ENCODE results near the gene FNDC3B.

FNDC3B gene

DNA sequence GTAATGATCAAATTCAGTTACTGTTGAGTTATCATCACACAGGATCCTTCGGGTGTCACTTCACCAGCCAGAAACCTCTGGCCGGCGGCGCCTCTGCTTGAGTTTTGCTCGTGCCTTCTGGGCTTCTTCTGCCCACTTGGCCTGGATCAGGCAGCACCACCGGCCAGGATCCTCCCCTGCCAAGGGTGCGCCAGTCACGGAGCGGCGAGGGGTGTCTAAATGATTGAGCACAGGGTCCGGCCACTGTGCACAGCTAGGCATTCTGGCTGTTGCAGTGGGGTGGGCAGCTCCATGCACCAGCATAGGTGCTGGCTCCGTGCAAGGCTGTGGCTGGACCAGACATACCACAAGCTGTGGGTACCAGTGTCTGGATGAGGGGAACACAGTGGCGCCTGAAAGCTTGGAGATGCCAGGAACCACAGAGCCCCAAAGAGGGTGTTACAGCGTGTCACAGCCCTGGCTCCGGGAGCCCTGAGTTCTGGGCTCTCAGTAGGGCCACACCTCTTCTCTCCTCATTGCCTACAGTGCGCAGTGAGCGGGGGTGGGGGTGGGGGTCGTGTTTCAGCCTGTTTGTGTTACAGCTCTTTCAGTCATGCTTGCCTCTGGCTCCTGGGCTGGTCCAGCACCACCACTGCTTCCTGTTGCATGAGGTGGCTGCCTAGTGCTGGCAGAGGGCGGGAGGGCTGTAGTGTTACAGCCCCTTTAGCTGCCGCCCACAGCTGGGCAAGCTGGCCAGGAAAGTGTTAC is 169.4 kb downstream of the FNDC3B start:
- no peak for DNase-seq (ENCODE audit: extremely low read depth in 1 of 2, low read depth in 1 of 2)

DNA sequence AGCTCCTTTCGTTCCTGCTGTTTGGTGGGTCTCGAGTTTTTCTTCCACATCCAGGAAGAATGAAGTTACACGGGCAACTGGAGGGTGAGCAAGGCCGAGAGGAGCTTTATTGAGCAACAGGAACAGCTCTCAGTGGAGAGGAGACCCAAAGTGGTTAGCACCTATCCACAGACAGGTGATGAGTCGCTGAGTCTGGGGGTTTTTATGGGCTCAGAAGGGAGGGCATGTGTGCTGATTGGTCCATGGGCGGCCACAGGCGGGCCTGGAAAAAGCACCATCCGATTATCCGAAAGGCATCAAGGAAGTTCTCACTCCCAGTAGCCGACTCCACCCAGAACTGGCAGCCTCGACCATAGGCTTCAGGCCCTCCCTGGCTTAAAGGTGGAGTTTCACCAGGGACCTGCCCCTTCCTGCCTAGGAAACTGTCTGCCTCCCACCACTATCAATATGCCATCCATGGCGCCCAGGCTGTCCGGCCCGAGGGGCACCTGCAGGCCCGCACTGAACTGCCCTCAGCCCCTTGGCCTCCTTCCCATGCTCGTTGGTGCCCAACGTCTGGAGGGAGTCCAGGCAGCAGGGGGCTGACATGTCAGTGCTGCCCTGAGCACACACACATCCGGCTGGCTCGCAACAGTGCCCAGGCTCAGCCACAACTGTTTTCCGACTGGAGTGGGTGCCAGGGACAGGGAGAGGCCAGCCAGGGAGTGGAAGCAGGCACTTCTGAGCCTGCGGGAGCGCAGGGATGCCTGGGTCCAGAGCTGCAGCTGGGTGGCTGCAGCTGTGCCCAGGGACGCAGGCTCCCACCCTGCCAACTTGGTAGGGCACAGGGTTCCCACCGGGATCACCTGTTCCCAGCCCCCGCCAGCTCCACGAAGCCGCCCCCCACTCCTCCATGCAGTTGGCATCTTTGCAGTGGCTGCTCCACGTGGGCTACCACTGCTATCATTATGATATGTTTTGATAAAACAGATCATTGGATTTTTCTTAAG is 170.2 kb downstream of the FNDC3B start:
- no peak for DNase-seq (ENCODE audit: extremely low read depth in 1 of 2, low read depth in 1 of 2)

DNA sequence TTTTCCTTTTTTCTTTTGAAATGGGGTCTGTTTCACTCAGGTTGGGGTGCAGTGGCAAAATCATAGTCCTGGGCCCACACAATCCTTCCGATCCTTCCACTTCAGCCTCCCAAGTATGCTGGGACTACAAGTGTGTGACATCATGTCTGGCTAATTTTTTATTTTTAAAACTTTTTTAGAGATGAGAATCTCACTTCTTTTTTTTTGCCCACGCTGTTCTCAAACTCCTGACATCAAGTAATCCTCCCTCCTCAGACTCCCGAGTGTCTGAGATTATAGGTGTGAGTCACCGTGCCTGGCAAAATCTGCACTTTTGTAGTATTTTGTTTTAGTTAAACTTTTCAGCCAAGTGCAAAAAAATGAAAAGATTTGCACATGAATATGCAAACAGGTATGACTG is 171.0 kb downstream of the FNDC3B start:
- DNase-seq (ENCODE audit: extremely low read depth in 1 of 2, low read depth in 1 of 2): no peak

DNA sequence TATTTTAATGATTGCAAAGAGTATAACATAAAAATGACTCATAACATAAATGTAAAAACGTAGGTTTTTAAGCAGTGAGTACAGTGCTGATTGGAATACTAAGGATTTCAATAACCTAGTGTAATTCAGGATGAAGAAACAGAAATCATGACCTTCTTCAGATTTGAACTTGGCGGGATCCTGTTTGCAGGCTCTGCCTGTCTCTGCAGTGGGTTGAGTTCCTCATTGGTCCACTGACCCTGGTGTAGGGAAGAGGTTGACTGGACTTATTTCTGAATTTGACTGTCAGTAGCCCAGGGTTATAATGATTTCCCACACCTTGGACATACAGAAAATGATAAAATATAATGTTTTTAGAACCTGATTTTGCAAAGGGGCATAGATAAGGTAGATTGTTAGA is 171.7 kb downstream of the FNDC3B start:
- no peak for DNase-seq (ENCODE audit: extremely low read depth in 1 of 2, low read depth in 1 of 2)

DNA sequence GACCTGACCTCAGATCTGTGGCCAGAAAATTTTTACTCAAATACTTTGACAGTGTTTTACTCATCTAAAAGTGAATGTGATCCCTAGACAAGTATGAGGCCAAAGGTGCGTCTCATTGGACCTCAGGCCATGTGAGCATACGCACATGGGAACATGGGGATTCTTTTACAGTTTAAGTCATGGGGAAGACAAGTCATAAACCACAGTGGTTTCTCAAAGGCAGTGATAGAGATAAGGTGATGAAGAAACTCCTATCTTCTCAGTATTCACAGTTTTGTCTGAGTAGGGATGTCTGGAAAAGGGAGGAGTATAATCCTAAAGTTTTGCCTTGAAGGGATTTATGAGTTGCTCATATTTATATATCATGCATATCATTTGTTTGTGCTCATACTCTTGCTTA is 173.8 kb downstream of the FNDC3B start:
- no peak for DNase-seq (ENCODE audit: extremely low read depth in 1 of 2, low read depth in 1 of 2)

DNA sequence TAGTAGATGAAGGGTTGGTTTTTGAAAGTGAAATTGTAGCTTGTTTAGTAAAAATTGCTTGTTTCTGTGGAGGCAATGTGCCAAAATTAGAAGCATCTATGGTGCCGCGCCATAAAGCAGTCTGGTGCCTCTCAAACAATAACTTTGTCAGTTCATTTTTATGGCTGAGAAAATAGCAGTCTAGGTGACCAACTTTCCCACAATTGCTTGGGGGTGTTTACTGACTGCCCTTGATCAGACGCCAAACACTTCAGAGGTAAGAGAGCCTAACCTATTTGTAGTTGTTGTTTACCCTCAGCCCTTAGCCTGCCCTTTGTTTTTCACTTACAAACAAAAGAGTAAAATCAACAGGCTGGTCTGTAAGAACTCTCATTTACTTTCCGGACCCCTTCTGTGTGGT is 174.5 kb downstream of the FNDC3B start:
- no peak for DNase-seq (ENCODE audit: extremely low read depth in 1 of 2, low read depth in 1 of 2)

DNA sequence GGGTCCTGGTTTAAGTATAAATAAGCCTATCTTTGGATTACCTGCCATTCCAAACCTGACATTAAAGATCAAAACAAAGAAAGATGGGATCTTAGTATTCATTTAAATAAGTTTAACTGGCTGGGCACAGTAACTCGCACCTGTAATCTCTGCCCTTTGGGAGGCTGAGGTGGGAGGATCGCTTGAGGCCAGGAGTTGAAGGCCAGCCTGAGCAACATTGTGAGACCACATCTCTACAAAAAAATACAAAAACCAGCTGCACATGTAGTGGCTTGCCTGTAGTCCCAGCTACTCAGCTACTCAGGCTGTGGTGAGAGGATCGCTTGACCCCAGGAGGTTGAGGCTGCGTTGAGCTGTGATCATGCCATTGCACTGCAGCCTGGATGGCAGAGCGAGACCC is 176.9 kb downstream of the FNDC3B start:
- no peak for DNase-seq (ENCODE audit: extremely low read depth in 1 of 2, low read depth in 1 of 2)

DNA sequence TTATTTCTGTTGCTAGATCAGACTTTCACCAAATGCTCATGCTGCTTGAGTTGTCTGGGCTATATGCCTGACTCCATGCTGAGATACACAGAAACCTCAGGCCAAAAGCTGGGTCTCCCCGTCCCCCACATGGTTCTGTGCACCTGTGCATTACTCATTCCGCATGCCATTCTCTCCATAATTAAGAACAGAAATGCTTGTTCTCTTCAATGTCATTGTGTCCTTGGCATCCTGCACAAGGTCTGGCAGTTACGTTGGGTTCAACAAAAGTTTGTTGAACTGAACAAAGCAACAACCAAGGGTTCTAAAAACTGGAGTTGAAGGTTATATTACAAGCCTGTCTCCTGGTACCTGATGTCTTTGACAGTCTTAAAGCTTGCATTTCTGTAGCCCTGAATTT is 177.5 kb downstream of the FNDC3B start:
- DNase-seq (ENCODE audit: extremely low read depth in 1 of 2, low read depth in 1 of 2): no peak

DNA sequence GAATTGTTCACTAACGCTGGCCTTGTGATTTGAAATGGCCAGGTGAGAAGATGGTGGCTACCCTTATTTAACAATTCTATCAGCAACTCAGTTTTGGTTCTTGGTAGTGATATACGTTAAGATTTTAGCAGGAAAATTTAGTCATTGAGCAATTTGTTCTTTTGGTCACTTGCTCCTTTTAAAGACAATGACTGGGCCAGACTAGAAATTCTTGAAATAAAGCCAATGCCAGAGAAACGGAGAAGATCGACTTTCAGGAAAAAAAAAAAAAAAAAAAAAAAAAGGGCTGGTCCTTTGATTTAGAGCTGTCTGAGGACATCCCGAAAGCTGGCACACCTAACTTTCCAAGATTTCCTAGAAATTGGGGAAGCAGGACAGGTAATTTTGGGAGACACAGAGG is 178.5 kb downstream of the FNDC3B start:
- no peak for DNase-seq (ENCODE audit: extremely low read depth in 1 of 2, low read depth in 1 of 2)

DNA sequence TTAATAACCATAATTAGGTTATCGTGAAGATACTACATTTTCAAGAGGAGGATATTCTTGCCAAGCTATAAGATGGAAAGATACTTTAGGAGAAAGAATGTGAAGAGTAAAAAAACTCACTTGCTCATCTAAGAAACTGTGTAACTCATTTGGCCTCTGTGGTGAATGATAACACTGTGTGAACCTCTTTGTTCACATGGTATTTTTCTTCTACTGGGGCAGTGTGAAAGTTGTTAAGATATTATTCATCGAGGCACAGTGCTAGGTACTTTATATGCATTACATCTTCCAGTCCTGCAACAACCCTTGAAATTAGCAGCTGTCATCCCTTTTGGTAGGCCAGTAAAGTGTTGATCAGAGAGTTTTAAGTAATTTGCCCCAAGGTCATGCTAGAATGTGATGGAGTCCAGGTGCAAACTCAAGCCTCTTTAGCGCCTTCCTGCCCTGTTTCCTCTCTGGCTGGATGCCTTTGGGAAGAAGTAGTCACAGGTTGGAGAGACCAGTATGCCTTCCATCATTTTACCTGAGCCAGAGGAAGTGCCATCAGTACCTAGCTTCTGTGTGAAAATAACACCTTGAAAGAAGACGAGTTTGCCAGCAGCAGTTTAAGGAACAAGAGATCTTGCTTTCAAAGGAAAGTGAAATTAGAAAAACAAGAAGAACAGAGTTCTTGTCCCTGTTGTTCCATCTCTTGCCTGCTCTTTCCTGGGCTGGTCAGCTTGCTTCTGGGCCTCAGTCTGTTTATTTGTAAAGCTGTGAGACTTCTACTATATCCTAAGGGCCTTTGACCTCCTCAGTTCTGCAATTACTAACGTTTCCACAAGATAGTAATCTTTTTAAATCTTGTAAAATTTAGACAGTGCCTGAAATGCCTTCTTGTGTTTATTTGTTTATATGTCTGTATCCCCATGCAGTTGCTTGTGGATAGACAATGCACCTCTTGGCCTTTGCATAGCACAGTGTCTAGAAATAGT is 179.3 kb downstream of the FNDC3B start:
- no peak for DNase-seq (ENCODE audit: extremely low read depth in 1 of 2, low read depth in 1 of 2)

DNA sequence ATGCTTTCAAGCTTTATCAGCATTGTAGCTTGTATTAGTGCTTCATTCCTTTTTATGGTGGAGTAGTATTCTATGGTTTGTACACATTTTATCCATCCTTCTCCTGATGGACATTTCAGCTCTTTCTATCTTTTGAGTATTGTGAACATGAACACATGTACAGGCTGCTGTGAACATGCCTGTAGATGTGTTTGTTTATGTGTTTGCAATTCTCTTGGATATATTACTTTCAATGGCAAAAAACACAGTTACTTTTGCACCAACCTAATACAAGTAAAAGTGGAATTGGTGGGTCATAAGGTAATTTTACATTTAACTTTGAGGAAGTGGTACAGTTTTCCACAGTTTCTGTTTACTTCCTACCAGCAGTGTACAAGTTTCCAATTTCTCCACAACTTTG is 180.4 kb downstream of the FNDC3B start:
- DNase-seq (ENCODE audit: extremely low read depth in 1 of 2, low read depth in 1 of 2): no peak

DNA sequence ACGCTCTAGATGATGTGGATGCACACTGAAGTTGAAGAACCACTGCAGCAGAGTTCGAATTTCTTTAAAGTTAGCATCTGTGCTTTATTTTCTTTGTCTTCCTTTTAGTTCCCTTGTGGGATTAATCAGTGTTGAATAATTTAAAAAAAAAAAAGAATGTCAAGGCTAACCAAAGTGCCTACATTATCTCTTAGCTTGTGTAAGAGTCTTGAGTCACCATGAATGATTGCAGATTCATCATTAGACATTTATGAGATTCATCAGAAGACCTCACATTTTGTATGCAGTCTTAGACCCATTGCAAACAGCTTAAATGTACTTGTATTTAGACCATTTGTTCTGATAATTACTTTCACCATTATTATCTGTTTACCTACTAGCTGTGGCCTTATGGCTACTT is 182.2 kb downstream of the FNDC3B start:
- DNase-seq (ENCODE audit: extremely low read depth in 1 of 2, low read depth in 1 of 2): no peak

DNA sequence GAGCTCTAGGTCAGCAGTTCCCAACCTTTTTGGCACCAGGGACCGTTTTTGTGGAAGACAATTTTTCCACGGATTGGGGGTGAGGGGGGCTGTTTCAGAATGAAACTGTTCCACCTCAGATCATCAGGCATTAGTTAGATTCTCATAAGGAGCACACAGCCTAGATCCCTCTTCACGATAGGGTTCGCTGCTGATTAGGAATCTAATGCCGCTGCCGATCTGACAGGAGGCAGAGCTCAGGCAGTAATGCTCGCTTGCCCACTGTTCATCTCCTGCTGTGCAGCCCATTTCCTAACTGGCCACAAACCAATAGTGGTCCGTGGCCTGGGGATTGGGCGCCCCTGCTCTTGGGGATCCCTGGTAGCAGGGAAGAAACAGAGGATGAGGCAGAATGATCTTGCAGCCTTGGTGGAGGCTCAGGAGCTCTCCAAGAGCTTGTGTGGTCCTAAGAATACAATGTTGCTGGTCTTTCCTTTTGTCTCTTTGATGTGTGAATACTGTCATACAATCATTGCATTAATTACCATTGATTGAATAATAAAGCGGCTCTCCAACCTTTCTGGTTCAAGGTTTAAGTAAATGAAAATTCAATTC is 183.2 kb downstream of the FNDC3B start:
- no peak for DNase-seq (ENCODE audit: extremely low read depth in 1 of 2, low read depth in 1 of 2)

DNA sequence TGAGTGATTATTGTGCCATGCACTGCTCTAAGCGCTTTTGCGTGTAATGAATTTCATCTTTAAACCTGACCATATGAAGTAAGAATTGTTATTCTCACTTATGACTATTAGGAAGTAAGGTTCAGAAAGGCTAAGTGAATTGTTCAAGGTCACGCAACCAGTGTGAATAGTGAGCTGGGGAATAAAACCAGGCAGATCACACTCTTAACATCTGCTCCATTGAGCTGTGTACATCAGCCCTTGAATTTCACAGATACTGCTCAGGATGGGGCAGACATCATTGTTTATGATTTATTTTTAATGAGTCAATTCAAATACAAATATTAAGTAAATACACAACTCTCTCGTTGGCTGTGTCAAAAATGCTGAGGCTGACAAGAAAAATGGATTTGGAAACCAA is 184.5 kb downstream of the FNDC3B start:
- no peak for DNase-seq (ENCODE audit: extremely low read depth in 1 of 2, low read depth in 1 of 2)

DNA sequence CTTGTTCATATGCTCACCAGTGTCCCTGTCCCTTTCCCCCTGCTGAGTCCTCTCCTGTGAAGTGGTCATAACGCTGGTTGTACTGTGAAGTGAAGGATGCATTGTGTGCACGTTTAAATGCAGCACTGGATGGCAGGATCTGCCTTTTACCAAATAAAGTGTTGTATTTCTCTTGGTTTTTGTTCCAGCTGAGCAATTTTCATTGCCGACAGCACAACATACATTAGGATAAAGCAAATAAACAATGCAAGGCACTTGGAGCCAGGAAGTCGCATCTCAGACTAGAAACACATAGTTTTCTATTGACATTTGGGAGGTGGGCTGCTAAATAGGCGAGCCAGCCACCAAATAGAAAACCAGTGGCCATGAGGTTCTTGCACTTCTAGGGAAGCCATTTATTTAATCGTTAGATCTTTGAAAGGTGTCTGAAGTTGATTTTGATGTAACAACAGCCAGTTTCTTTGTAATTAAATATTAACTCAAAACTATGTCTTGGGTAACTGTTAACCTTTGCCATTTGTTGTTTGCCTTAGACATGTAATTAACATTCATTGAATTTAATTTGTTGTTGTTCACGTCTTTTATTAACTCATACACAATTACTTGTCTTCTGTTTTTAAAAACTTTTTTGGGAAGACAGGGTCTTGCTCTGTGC is 185.3 kb downstream of the FNDC3B start:
- no peak for DNase-seq (ENCODE audit: extremely low read depth in 1 of 2, low read depth in 1 of 2)

DNA sequence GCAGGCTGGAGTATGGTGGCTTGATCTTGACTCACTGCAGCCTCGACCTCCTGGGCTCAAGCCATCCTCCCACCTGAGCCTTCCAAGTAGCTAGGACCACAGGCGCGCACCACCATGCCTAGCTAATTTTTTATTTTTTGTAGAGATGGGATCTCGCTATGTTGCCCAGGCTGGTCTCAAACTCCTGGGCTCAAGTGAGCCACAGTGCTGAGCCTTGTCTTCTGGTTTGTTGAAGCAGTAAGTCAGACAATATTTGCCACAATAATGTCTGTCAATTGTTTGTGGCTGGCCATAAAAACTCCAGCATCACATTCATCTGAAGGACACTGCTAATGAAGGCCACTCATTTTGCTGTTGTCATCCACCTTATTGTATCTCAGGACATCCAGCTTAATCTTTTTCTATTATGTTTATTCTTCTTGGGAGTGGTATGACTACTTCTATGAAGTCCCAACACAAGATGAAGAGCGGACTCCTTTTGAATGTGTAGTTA is 185.9 kb downstream of the FNDC3B start:
- DNase-seq (ENCODE audit: extremely low read depth in 1 of 2, low read depth in 1 of 2): no peak

DNA sequence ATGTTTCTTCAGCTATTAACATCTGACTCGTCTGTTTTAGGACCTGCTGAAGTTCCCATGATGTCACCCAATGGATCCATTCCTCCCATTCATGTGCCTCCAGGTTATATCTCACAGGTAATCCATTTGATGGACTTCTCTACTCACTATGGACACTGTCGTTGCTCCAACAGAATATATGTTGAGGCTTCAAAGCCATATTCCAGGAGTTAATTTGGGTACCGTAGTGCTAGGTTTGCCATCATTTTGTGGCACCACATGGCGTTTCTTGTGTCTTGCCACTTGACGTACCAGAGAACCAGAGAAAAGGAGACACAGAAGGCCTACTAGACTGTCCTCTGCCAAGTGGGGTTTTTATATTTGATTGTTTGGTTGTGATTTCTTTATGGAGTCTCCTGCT is 187.5 kb downstream of the FNDC3B start:
- DNase-seq (ENCODE audit: extremely low read depth in 1 of 2, low read depth in 1 of 2): no peak

DNA sequence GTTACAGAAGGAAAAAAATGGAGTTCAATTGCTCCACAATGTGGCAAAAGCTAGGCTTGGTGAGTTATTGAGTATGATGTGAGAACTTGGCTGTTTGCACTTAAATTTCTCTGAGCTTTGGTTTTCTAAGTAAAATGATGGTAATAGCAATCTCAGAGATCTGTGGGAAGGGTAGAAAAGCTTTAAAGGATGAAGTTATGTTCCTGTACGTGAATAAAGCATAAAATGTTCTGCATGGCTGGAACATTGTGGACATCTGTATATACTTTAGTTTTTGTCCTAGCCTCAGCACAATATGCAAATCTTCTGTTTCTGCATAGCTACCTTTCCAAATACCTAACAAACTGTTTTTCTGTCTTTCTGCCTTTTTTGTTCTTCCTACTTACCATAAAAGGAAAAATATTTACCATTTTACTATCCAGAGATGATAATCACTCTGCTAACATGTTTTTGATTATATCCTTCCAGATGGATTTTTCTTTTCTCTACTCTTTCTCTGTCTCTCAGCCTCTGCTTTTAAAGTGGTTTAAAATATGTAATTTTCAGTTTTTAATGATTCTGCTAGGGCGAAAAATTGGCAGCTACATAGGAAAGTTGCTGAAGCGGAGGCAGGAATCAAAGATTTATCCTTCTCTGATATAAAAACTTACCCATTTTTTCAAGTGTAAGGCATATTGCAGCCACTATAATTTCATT is 188.1 kb downstream of the FNDC3B start:
- DNase-seq (ENCODE audit: extremely low read depth in 1 of 2, low read depth in 1 of 2): no peak

DNA sequence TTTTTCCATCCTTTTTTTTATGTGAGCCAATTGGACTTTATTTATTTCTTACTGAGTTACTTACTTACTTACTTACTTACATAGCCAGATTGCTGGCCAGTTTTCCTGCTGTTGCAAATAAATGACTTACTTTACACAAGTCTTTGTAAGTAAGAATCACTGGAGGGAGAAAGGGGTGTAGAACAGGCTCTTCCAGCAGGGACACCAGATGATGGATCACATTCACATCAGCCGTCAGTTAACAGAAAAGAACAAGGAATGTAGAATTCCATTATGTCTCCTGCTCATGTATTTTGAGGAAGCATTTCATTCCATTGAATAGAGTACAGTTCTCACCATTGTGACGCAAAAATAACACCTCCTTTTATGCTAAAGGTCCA is 188.6 kb downstream of the FNDC3B start:
- DNase-seq (ENCODE audit: extremely low read depth in 1 of 2, low read depth in 1 of 2): no peak

Measured in activated CD8-positive, alpha-beta memory T cell treated with anti-CD3 and anti-CD28 coated beads for 1 hour (primary cell).